ENCODE data around the gene PLA2G4B. TPM values are rescaled to one million over a fixed set of nuclear protein-coding genes. Genes with fewer than 3 reads are reported as not detected.

Gene PLA2G4B
- total RNA-seq, 1 donor from 2014 or later: 8.5 TPM

GRCh38 chr15:41836713-41837454 is 1.8 kb upstream of the PLA2G4B start:
- Mint-ChIP-seq H3K27me3 (ENCODE audit: low read depth) (no peaks in the 10 kb centered on the region), H3K9me3 (no peaks in the 10 kb centered on the region), H3K4me1 (peaks cover 3% of the 10 kb centered on the region), H3K27ac (ENCODE audit: unreplicated experiment) (no peak overlapping the region), H3K4me3 (peak overlapping the region; percentile 22), H3K36me3 (ENCODE audit: low read depth) (no peaks in the 10 kb centered on the region)
- DNase-seq (ENCODE audit: low read depth, low spot score): no peak
- TF ChIP-seq CTCF (conservative IDR thresholded peaks at IDR 0.05): no peak

GRCh38 chr15:41839781-41840491 is 1.3 kb downstream of the PLA2G4B start:
- Mint-ChIP-seq H3K4me1 (peaks cover 3% of the 10 kb centered on the region), H3K27ac (ENCODE audit: unreplicated experiment) (no peak overlapping the region), H3K9me3 (no peaks in the 10 kb centered on the region), H3K4me3 (no peak overlapping the region), H3K36me3 (ENCODE audit: low read depth) (no peaks in the 10 kb centered on the region), H3K27me3 (ENCODE audit: low read depth) (no peaks in the 10 kb centered on the region)
- no peak for DNase-seq (ENCODE audit: low read depth, low spot score)
- TF ChIP-seq CTCF (conservative IDR thresholded peaks at IDR 0.05): no peak

- Mint-ChIP-seq H3K4me3 (no peak overlapping the region), H3K27me3 (ENCODE audit: low read depth) (no peaks in the 10 kb centered on the region), H3K36me3 (ENCODE audit: low read depth) (no peaks in the 10 kb centered on the region), H3K9me3 (no peaks in the 10 kb centered on the region), H3K4me1 (peaks cover 3% of the 10 kb centered on the region), H3K27ac (ENCODE audit: unreplicated experiment) (peak overlapping the region; percentile 50)
- TF ChIP-seq CTCF (conservative IDR thresholded peaks at IDR 0.05): no peak
- DNase-seq (ENCODE audit: low read depth, low spot score): no peak
Measured at GRCh38 chr15:41840673-41841072, 2.0 kb downstream of the PLA2G4B start.

GRCh38 chr15:41841131-41841530 is 2.5 kb downstream of the PLA2G4B start:
- no peak overlapping the region for H3K27ac Mint-ChIP-seq (ENCODE audit: unreplicated experiment)
- H3K27me3 Mint-ChIP-seq (ENCODE audit: low read depth): no peaks in the 10 kb centered on the region
- TF ChIP-seq CTCF (conservative IDR thresholded peaks at IDR 0.05): no peak
- no peaks in the 10 kb centered on the region for H3K9me3 Mint-ChIP-seq
- peaks cover 3% of the 10 kb centered on the region for H3K4me1 Mint-ChIP-seq
- no peak for DNase-seq (ENCODE audit: low read depth, low spot score)
- H3K36me3 Mint-ChIP-seq (ENCODE audit: low read depth): no peaks in the 10 kb centered on the region
- no peak overlapping the region for H3K4me3 Mint-ChIP-seq

- no peak for DNase-seq (ENCODE audit: low read depth, low spot score)
- Mint-ChIP-seq H3K4me1 (peaks cover 3% of the 10 kb centered on the region), H3K27ac (ENCODE audit: unreplicated experiment) (no peak overlapping the region), H3K27me3 (ENCODE audit: low read depth) (no peaks in the 10 kb centered on the region), H3K36me3 (ENCODE audit: low read depth) (no peaks in the 10 kb centered on the region), H3K4me3 (no peak overlapping the region), H3K9me3 (no peaks in the 10 kb centered on the region)
- no peak for TF ChIP-seq CTCF (conservative IDR thresholded peaks at IDR 0.05)
Measured at GRCh38 chr15:41842229-41842628, 3.6 kb downstream of the PLA2G4B start.

Data from neural crest cell (in vitro differentiated cells).